DOHH2 (cell line): ENCODE measurements around the gene DCT.

Source experiments
- CTCF ChIP-seq: fragments of 200-600 bp; sonication (generic); IDR thresholded peaks from one replicate; pipeline ENCODE4 v1.5.1; 2014; ENCODE audit warnings: antibody characterized with exemption, mild to moderate bottlenecking, low read depth, low read length; ENCODE audit not compliant: poor library complexity, severe bottlenecking
- EZH2phosphoT487 ChIP-seq: fragments of 200-600 bp; sonication (generic); IDR thresholded peaks from 2 replicates; pipeline ENCODE4 v1.6.1; 2017; ENCODE audit warnings: borderline replicate concordance, mild to moderate bottlenecking, antibody characterized with exemption, low read length, moderate library complexity, mixed read lengths

GRCh38 chr13:94520001-94520400 lies 40.5 kb upstream of the DCT start:
- TF ChIP-seq EZH2phosphoT487 (no peak), CTCF (no peak)
